Endometrium (tissue), 2 donors: ENCODE results near the gene UBE3B.
A peak's percentile ranks its signal among the peaks of the same experiment; 100 is the strongest.
"Not testable (repeated sequence)": the region's sequence is repeated elsewhere in the genome, so short reads cannot be mapped to it uniquely, and the experiment has no call there.

Experiments used
- FAIRE-seq: peaks from 2 replicates; lab custom pipeline; 2012; peaks lifted over from hg19 to GRCh38; lab: Jason Lieb, UNC
- donor health status: control.
- donor health status: control.

UBE3B gene

GRCh38 chr12:109477185-109477962, at the start of gene UBE3B, which contains the start of gene KCTD10:
Gene UBE3B, plus strand, starts transcription at chr12:109477634. Its CDS starts 5,918 bp downstream, at chr12:109483552.
Gene KCTD10, minus strand, starts transcription at chr12:109477300. Its CDS starts 38 bp downstream, at chr12:109477262.
- FAIRE-seq = no peak

- FAIRE-seq = no peak
These were observed 49.3 kb upstream of the UBE3B start for GRCh38 chr12:109428037-109428629.

- FAIRE-seq = not testable (repeated sequence)
These were observed 48.6 kb upstream of the UBE3B start for GRCh38 chr12:109428804-109429203.

- no peak for FAIRE-seq
These were observed 47.2 kb upstream of the UBE3B start for GRCh38 chr12:109430244-109430643.

GRCh38 chr12:109432431-109432830, 45.0 kb upstream of the UBE3B start:
- FAIRE-seq = no peak

- FAIRE-seq = no peak
These were observed 44.6 kb upstream of the UBE3B start for GRCh38 chr12:109432842-109433304.

GRCh38 chr12:109433618-109434017, 43.8 kb upstream of the UBE3B start:
- no peak for FAIRE-seq

- no peak for FAIRE-seq
These were observed 42.9 kb upstream of the UBE3B start for GRCh38 chr12:109434582-109434981.

- no peak for FAIRE-seq
These were observed 41.8 kb upstream of the UBE3B start for GRCh38 chr12:109435428-109436187.

- FAIRE-seq = no peak
These were observed 41.3 kb upstream of the UBE3B start for GRCh38 chr12:109436188-109436560.

GRCh38 chr12:109439181-109439580, 38.3 kb upstream of the UBE3B start:
- no peak for FAIRE-seq

- FAIRE-seq = not testable (repeated sequence)
These were observed 37.5 kb upstream of the UBE3B start for GRCh38 chr12:109439951-109440350.

- no peak for FAIRE-seq
These were observed 36.5 kb upstream of the UBE3B start for GRCh38 chr12:109440851-109441490.

GRCh38 chr12:109443794-109444193, 33.6 kb upstream of the UBE3B start:
- FAIRE-seq = no peak

GRCh38 chr12:109444259-109444658, 33.2 kb upstream of the UBE3B start:
- no peak for FAIRE-seq

- peak; percentile 81 for FAIRE-seq
These were observed 32.2 kb upstream of the UBE3B start for GRCh38 chr12:109445191-109445609.

GRCh38 chr12:109446869-109447268, 30.6 kb upstream of the UBE3B start:
- no peak for FAIRE-seq

- no peak for FAIRE-seq
These were observed 30.0 kb upstream of the UBE3B start for GRCh38 chr12:109447482-109447881.

GRCh38 chr12:109448272-109448671, 29.2 kb upstream of the UBE3B start:
- FAIRE-seq = no peak

- FAIRE-seq = no peak
These were observed 28.6 kb upstream of the UBE3B start for GRCh38 chr12:109448707-109449390.

GRCh38 chr12:109449845-109450532, 27.4 kb upstream of the UBE3B start:
- FAIRE-seq = no peak
